Central memory CD8-positive, alpha-beta T cell (primary cell): ENCODE results near the gene SOX3.

ENCODE experiments used
- ATAC-seq: fragments of 150-1000 bp; cut with Tn5 transposase; replicated peaks from 2 replicates; pipeline ENCODE4 v1.10.0; 2022; ENCODE audit warnings: mild to moderate bottlenecking, moderate FRiP score, moderate number of reproducible peaks; ENCODE audit not compliant: poor library complexity, severe bottlenecking; ENCODE audit errors: extremely low read depth
- DNase-seq, 2 donors: peaks; one replicate each; pipeline ENCODE4 v3.0.0; 2021; ENCODE audit warnings: low spot score in 2 of 2
- H3K27ac Mint-ChIP-seq: one replicate; pipeline ENCODE4 v1.8.0; 2022; ENCODE audit warnings: low read depth, mild to moderate bottlenecking, moderate library complexity, mixed read lengths
- H3K27me3 Mint-ChIP-seq: one replicate; pipeline ENCODE4 v1.8.0; 2022; ENCODE audit warnings: mixed read lengths
- H3K36me3 Mint-ChIP-seq: one replicate; pipeline ENCODE4 v1.8.0; 2022; ENCODE audit warnings: mild to moderate bottlenecking, moderate library complexity, mixed read lengths; ENCODE audit not compliant: insufficient read depth
- H3K4me1 Mint-ChIP-seq: one replicate; pipeline ENCODE4 v1.8.0; 2022; ENCODE audit warnings: mixed read lengths
- H3K4me3 Mint-ChIP-seq: one replicate; pipeline ENCODE4 v1.8.0; 2022; ENCODE audit warnings: mild to moderate bottlenecking, moderate library complexity, mixed read lengths
- H3K9me3 Mint-ChIP-seq: one replicate; pipeline ENCODE4 v1.8.0; 2022; ENCODE audit warnings: mixed read lengths

The SOX3 gene

DNA sequence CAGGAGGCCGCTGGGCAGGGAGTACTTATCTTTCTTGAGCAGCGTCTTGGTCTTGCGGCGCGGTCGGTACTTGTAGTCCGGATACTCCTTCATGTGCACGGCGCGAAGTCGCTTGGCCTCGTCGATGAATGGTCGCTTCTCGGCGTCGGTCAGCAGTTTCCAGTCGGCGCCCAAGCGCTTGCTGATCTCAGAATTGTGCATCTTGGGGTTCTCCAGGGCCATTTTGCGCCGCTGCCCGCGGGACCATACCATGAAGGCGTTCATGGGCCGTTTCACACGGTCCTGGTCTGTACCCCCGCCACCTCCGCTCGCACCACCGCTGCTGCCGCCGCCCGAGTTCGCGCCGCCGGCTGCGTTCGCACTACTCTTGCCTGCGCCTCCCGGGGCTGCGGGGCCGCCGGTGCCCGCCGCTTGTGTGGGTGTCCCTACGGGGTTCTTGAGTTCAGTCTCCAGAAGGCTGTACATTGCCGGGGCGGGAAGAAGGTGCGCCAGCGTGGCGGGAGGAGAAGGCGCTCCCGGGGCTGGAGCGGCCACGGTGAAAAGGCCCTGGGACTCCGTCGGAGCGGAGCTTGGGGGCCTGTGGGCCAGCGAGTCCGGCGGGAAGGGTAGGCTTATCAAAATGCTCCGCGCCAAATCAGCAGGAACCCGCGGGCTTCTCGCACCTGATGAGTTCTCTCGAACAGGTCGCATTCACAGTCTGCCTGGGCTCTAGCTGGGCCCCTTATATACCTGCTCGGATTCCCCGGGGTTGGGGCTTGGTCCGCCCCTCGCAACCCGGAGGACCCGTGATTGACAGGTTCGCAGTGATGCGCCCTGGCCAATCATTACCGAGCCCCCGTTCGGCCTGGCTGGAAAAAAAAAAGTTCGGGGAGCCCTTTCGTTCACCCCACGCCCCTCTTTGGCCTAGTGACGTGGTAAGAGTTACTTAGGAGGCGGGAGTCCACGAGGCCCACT, at the start of gene SOX3:
TSS of gene SOX3 (minus strand) at position 699 of the 954 bp plus-strand sequence. CDS start at position 690, 9 bp downstream.
- ATAC-seq, result no peak
- no peak within 1 kb of the TSS for H3K4me3 Mint-ChIP-seq
- no peaks in the 10 kb centered on the region for H3K36me3 Mint-ChIP-seq
- H3K27me3 Mint-ChIP-seq, result peaks cover 23% of the 10 kb centered on the region
- no peaks in the 10 kb centered on the region for H3K4me1 Mint-ChIP-seq
- H3K9me3 Mint-ChIP-seq, result no peaks in the 10 kb centered on the region
- DNase-seq, result no peak
- H3K27ac Mint-ChIP-seq, result no peak within 1 kb of the TSS

GRCh38 chrX:140548985-140549384, 44.1 kb upstream of the SOX3 start:
- Mint-ChIP-seq H3K4me3 (no peak overlapping the region), H3K4me1 (no peaks in the 10 kb centered on the region), H3K27me3 (no peaks in the 10 kb centered on the region), H3K36me3 (no peaks in the 10 kb centered on the region), H3K27ac (no peak overlapping the region), H3K9me3 (peaks cover 5% of the 10 kb centered on the region)
- DNase-seq (no peak), ATAC-seq (no peak)

DNA sequence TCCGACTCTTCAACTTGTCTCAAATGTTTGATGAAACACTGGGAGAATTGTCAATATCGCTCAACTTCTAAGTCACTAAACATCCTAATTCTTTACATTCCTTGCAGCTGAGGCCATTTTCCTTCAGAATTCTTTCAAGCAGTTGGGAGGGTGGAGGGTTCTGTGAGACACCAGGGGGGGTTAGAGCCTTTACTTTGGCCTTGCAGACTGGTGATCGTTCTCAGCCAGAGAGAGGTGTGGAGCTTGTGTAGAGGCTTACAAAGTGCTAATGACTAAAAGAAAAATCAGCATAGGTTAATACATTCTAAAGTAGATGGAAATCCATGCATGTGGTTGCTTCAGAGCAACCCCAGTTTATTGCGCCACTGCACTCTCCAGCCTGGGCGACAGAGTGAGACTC, 21.3 kb upstream of the SOX3 start:
- Mint-ChIP-seq H3K4me3 (no peak overlapping the region), H3K27ac (no peak overlapping the region), H3K27me3 (no peaks in the 10 kb centered on the region), H3K36me3 (peaks cover 2% of the 10 kb centered on the region), H3K4me1 (no peaks in the 10 kb centered on the region), H3K9me3 (no peaks in the 10 kb centered on the region)
- DNase-seq (no peak), ATAC-seq (no peak)

GRCh38 chrX:140525448-140525847, 20.6 kb upstream of the SOX3 start:
- DNase-seq (no peak), ATAC-seq (no peak)
- no peak overlapping the region for H3K4me3 Mint-ChIP-seq
- no peak overlapping the region for H3K27ac Mint-ChIP-seq
- no peaks in the 10 kb centered on the region for H3K9me3 Mint-ChIP-seq
- H3K27me3 Mint-ChIP-seq, result no peaks in the 10 kb centered on the region
- H3K36me3 Mint-ChIP-seq, result peaks cover 2% of the 10 kb centered on the region
- H3K4me1 Mint-ChIP-seq, result no peaks in the 10 kb centered on the region

DNA sequence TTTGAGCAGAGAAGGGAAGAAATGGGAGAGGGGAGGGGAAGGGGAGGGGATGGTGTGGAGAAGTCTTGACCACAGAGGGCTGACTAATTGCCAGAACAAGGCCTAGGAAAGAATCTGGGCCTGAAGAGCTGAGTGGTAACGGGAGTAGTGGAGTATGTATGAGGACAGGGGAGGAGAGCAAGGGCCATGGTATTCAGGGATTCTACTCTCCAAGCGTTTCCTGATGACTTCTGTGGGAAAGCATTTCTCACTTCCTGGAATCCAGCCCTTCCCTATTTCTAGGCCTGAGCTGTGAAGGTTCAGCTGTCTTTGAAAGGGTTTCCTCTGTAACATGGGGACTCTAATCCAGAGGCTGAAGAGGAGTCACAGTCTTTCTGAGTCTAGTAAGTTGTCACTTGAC, 19.7 kb upstream of the SOX3 start:
- no peaks in the 10 kb centered on the region for H3K9me3 Mint-ChIP-seq
- no peak overlapping the region for H3K27ac Mint-ChIP-seq
- H3K27me3 Mint-ChIP-seq, result no peaks in the 10 kb centered on the region
- no peak for DNase-seq
- peaks cover 2% of the 10 kb centered on the region for H3K36me3 Mint-ChIP-seq
- H3K4me3 Mint-ChIP-seq, result no peak overlapping the region
- ATAC-seq, result no peak
- H3K4me1 Mint-ChIP-seq, result no peaks in the 10 kb centered on the region

GRCh38 chrX:140521393-140521792, 16.5 kb upstream of the SOX3 start:
- Mint-ChIP-seq H3K9me3 (no peaks in the 10 kb centered on the region), H3K27ac (no peak overlapping the region), H3K27me3 (no peaks in the 10 kb centered on the region), H3K4me1 (no peaks in the 10 kb centered on the region), H3K4me3 (no peak overlapping the region), H3K36me3 (peaks cover 2% of the 10 kb centered on the region)
- ATAC-seq (no peak), DNase-seq (no peak)

DNA sequence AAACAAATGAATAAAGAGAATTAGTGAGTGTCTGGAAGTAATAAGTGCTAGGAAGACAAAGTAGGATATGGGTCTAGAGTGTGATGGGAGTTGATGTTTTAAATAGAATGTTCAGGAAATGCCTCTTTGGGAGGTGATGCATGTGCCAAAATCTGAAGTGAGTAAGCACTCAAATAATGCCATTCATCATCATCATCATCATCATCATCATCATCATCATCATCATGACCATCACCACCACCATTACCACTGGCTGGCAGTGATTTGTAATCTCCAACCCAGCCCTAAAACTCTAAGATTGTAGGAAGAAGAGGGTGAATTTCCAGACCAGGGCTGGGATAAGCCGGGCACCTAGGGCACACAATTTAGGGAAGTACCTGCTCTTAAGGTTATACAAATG, 9.7 kb upstream of the SOX3 start:
- H3K27ac Mint-ChIP-seq, result no peak overlapping the region
- no peak for DNase-seq
- H3K4me1 Mint-ChIP-seq, result no peaks in the 10 kb centered on the region

GRCh38 chrX:140510895-140511295, 6.0 kb upstream of the SOX3 start:
- Mint-ChIP-seq H3K4me1 (no peaks in the 10 kb centered on the region), H3K4me3 (no peak overlapping the region), H3K9me3 (no peaks in the 10 kb centered on the region), H3K27ac (no peak overlapping the region), H3K36me3 (no peaks in the 10 kb centered on the region), H3K27me3 (peaks cover 18% of the 10 kb centered on the region)
- no peak for ATAC-seq
- no peak for DNase-seq

More for the DNA sequence above, 9.7 kb upstream of the SOX3 start:
- Mint-ChIP-seq H3K27me3 (peaks cover 13% of the 10 kb centered on the region), H3K4me3 (no peak overlapping the region), H3K9me3 (no peaks in the 10 kb centered on the region), H3K36me3 (no peaks in the 10 kb centered on the region)
- no peak for ATAC-seq

- DNase-seq, result no peak
- Mint-ChIP-seq H3K4me1 (no peaks in the 10 kb centered on the region), H3K4me3 (no peak overlapping the region), H3K9me3 (no peaks in the 10 kb centered on the region), H3K27ac (no peak overlapping the region), H3K27me3 (peaks cover 18% of the 10 kb centered on the region), H3K36me3 (no peaks in the 10 kb centered on the region)
- ATAC-seq, result no peak
Measured at GRCh38 chrX:140510306-140510676, 5.4 kb upstream of the SOX3 start.

- H3K4me3 Mint-ChIP-seq, result no peak overlapping the region
- H3K36me3 Mint-ChIP-seq, result no peaks in the 10 kb centered on the region
- ATAC-seq, result no peak
- no peak for DNase-seq
- H3K27me3 Mint-ChIP-seq, result peaks cover 18% of the 10 kb centered on the region
- no peaks in the 10 kb centered on the region for H3K9me3 Mint-ChIP-seq
- no peaks in the 10 kb centered on the region for H3K4me1 Mint-ChIP-seq
- H3K27ac Mint-ChIP-seq, result no peak overlapping the region
Measured at GRCh38 chrX:140509468-140510305, 4.8 kb upstream of the SOX3 start.

GRCh38 chrX:140508958-140509357, 4.1 kb upstream of the SOX3 start:
- ATAC-seq (no peak), DNase-seq (no peak)
- Mint-ChIP-seq H3K4me3 (no peak overlapping the region), H3K27me3 (peaks cover 18% of the 10 kb centered on the region), H3K36me3 (no peaks in the 10 kb centered on the region), H3K27ac (no peak overlapping the region), H3K9me3 (no peaks in the 10 kb centered on the region), H3K4me1 (no peaks in the 10 kb centered on the region)

DNA sequence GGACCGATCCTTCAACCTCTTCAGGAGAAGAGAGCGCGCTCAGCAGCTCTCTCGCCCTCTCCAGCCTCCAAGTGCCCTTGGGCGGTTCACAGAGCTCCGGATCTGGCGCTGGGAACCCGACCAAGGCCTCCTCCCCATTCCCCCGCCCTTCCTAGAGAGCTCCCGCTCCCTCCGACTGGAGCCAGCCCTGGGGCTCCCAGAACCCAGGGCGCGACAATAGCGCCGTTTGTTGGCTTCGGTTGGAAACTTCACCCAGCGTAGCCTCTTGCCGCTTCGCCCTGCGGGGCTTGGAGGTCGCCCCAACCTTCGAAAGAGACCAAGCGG, 3.1 kb upstream of the SOX3 start:
- DNase-seq (no peak), ATAC-seq (no peak)
- Mint-ChIP-seq H3K4me1 (no peaks in the 10 kb centered on the region), H3K9me3 (no peaks in the 10 kb centered on the region), H3K27me3 (peaks cover 18% of the 10 kb centered on the region), H3K36me3 (no peaks in the 10 kb centered on the region), H3K4me3 (no peak overlapping the region), H3K27ac (no peak overlapping the region)
